PFSK-1 (cell line): ENCODE data around the gene ZNF556.

ENCODE experiments used
- FOXP2 ChIP-seq: optimal IDR thresholded peaks from 2 replicates; pipeline ENCODE3; 2011; ENCODE audit warnings: borderline replicate concordance, control low read depth, inconsistent platforms; ENCODE audit not compliant: insufficient read depth; ENCODE audit errors: extremely low read length, extremely low read depth
- POLR2AphosphoS5 ChIP-seq: IDR thresholded peaks from 2 replicates; pipeline ENCODE4 v1.6.1; 2012; ENCODE audit warnings: low read depth, mild to moderate bottlenecking, control low read depth, low read length, moderate library complexity
- SIN3A ChIP-seq: IDR thresholded peaks from 2 replicates; pipeline ENCODE4 v1.6.1; 2012; ENCODE audit warnings: mild to moderate bottlenecking, low read length, moderate library complexity, borderline replicate concordance; ENCODE audit not compliant: insufficient read depth
- TAF1 ChIP-seq: IDR thresholded peaks from 2 replicates; pipeline ENCODE4 v1.6.1; 2012; ENCODE audit warnings: low read length, control low read depth, borderline replicate concordance; ENCODE audit not compliant: insufficient read depth
- TF ChIP-seq, protein P1 (sequence below), 2 experiments: IDR thresholded peaks; 2 replicates each; pipeline versions ENCODE4 v1.6.1 to v1.8.0; 2011 to 2012; ENCODE audit warnings: low read depth in 2 of 2, low read length in 2 of 2, control low read depth in 1 of 2, inconsistent platforms in 1 of 2, mild to moderate bottlenecking in 1 of 2, moderate library complexity in 1 of 2; ENCODE audit not compliant: insufficient read depth in 1 of 2

Gene ZNF556

DNA sequence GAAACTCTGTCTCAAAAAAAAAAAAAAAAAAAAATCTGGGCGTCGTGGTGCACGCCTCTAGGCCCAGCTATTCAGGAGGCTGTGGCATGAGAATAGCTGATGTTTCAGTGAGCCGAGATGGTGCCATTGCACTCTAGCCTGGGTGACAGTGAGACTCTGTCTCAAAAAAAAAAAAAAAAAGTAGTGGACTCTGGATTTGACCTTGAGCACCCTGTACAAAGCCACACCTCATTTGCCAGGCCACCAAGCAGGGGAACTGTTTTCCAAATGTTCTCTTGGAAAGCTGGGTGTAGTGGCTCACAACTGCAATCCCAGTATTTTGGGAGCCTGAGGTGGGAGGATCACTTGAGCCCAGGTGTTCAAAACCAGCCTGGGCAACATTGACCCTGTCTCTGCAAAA lies 29.7 kb upstream of the ZNF556 start:
- TF ChIP-seq TAF1 (no peak), POLR2AphosphoS5 (no peak), SIN3A (no peak), FOXP2 (no peak)
- TF ChIP-seq, protein P1, sequence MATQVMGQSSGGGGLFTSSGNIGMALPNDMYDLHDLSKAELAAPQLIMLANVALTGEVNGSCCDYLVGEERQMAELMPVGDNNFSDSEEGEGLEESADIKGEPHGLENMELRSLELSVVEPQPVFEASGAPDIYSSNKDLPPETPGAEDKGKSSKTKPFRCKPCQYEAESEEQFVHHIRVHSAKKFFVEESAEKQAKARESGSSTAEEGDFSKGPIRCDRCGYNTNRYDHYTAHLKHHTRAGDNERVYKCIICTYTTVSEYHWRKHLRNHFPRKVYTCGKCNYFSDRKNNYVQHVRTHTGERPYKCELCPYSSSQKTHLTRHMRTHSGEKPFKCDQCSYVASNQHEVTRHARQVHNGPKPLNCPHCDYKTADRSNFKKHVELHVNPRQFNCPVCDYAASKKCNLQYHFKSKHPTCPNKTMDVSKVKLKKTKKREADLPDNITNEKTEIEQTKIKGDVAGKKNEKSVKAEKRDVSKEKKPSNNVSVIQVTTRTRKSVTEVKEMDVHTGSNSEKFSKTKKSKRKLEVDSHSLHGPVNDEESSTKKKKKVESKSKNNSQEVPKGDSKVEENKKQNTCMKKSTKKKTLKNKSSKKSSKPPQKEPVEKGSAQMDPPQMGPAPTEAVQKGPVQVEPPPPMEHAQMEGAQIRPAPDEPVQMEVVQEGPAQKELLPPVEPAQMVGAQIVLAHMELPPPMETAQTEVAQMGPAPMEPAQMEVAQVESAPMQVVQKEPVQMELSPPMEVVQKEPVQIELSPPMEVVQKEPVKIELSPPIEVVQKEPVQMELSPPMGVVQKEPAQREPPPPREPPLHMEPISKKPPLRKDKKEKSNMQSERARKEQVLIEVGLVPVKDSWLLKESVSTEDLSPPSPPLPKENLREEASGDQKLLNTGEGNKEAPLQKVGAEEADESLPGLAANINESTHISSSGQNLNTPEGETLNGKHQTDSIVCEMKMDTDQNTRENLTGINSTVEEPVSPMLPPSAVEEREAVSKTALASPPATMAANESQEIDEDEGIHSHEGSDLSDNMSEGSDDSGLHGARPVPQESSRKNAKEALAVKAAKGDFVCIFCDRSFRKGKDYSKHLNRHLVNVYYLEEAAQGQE (IDR thresholded peaks at IDR 0.05; ENCODE audit: insufficient read depth in 1 of 2, low read depth in 2 of 2, low read length in 2 of 2): no peak

DNA sequence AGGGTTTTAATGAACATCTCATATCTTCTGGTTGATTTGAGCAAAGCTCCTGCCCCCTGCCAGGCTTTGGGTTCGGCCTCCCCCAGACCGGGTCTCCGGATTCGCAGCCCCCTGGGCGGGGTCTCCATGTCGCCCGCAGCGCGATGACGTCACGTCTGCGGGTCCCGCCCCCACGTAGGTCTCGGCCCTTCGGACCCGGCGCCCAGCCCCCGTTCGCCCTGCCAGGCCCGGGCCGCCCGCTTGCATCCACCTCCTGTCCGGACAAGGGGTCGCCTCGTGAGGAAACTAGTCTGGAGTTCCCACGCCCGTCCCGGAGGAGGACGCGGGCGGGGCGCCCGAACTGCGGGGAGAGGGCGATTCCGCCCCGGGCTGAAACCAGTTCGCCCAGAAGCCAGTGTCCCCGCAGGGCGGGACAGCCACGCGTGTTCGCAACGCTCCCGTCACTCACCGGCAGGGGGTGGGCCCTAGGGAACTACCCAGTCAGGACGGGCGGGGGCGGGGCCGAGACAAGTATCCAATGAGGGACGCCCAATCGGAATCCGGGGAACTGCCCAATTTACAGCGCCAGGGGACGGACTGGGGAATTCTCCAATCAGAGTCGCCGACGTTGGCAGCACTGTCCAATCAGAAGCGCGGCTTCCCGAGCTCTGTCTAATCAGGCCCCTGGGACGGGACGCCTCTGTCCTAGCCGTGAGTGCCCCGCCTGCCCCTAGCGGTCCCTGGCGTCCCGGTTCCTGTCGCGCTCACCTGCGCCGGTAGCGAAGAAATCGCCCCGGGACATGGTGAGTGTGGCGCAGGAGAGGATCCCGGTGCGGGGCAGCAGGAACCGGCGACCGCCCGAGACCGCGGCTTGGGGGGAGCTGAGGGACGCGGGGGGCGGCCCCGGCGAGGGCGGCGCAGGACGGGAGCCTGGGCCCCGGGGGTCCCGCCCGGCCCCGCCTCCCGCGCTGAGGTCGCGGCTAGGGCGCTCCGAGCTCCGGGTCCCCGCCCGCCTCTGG lies 26.0 kb upstream of the ZNF556 start, which contains the start of gene ZNF555:
Gene ZNF555, plus strand, starts transcription at position 682 of the 998 bp plus-strand sequence. Its CDS starts 98 bp downstream, at position 780.
- TF ChIP-seq FOXP2 (peak; percentile 55), POLR2AphosphoS5 (peak; percentile 56; the same call in 1 of the 2 replicates), SIN3A (peak; percentile 57; the same call in 1 of the 2 replicates), TAF1 (peak; percentile 59; the same call in 1 of the 2 replicates)
- TF ChIP-seq, protein P1 (IDR thresholded peaks at IDR 0.05; ENCODE audit: insufficient read depth in 1 of 2, low read depth in 2 of 2, low read length in 2 of 2): 0 out of 4 replicates have a peak, but pooled peaks of 1 of the 2 experiments have one; percentile 9

DNA sequence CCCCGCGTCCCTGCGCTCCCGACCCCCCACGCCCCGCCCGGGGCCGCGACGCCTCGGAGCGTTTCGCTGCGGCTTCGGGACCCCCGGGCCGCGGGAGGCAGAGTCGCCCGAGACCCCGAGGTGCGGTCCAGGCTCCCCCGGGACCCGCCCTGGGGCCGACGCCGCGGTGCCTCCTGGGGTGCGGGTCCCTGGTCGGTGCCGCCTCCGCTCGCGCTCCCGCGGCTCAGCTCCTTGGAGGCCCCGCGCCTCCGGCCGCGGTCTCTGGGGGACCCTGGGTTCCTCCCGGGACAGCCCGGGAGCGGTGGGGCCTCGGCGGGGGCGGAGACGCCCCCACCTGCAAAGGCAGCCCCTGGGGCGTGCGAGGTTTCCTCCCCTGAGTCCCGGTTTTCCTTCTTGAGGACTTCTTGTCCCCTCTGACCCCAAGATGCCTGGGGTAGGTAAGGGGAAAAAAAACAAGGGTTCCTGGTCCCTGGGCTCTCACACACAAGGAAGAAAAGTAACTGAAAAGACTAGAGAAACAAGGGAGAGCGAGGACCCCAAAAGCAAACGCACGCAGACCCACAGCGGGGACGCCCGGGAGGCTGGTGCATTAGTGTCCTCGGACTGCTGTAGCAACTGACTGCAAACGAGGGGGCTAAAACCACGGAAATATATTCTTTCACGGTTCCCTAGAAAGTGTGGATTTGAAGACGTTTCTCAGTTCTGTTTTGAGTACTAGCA lies 25.1 kb upstream of the ZNF556 start:
- TF ChIP-seq POLR2AphosphoS5: no peak
- no peak for TF ChIP-seq SIN3A
- no peak for TF ChIP-seq TAF1

DNA sequence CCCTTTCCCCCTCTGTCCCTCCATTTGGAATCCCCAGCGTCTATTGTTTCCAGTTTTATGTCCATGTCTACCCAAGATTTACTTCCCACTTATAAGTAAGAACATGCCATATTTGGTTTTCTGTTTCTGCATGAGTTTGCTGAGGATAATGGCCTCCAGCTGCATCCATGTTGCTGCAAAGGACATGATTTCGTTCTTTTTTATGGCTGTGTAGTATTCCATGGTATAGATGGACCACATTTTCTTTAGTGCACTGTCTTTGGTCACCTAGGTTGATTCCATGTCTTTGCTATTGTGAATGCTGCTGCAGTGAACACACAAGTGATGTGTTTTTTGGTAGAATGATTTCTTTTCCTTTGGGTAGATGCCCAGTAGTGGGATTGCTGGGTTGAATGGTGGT lies 22.0 kb upstream of the ZNF556 start:
- TF ChIP-seq POLR2AphosphoS5 (no peak), SIN3A (no peak), FOXP2 (no peak), TAF1 (no peak)
- TF ChIP-seq, protein P1 (IDR thresholded peaks at IDR 0.05; ENCODE audit: insufficient read depth in 1 of 2, low read depth in 2 of 2, low read length in 2 of 2): no peak

DNA sequence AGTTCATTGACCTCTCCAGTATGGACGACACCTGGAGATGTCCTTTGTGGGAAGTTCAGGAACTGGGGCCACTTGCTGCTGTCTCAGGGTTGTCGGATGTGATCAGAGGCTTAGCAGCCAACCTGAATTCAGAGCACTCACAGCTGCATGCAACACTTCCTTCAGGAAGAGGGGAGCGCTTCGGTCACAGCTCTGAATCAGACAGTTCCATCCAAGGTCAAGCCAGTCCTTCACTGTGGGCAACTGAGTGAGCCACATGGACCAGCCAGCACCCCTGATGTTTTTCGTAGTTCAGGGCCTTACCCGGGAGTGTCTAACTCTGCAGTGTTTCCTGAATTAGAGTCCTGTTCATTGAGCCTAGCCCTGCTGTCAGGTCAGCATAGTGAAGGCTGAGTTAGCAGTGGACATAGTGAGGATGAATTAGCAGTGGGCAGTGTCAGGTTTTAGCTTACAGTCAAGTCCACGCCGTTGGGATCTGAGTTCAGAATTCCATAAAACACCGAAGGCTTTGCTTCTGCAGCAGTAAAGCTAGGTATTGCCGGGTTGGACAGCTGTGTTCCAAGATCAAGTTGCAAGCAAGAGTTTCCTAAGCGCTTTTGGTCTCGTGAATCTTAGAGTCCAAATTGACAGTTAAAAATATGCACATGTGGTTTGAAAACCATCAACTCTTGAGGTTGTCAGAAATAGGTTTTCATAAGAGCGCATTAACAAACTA lies 20.8 kb upstream of the ZNF556 start:
- TF ChIP-seq SIN3A (no peak), FOXP2 (no peak), POLR2AphosphoS5 (no peak), TAF1 (no peak)

DNA sequence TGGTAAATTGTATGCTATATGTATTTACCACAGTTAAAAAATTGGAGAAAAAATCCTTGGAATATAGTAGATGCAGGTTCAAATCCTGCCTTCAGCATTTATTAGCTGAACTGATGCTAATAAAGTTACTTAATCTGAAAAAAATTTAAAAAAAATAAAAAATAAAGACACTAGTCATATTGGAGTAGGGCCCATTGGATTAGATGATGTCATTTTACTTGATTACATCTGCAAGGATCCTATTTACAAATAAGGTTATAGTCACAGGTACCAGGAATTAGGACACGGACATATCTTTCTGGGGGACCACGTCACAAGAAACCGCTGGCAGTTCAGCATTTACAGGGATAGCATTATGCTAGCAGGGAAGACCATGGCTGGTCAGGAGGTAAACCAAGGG lies 19.6 kb upstream of the ZNF556 start:
- TF ChIP-seq SIN3A (no peak), FOXP2 (no peak), TAF1 (no peak), POLR2AphosphoS5 (no peak)
- TF ChIP-seq, protein P1 (IDR thresholded peaks at IDR 0.05; ENCODE audit: insufficient read depth in 1 of 2, low read depth in 2 of 2, low read length in 2 of 2): no peak
